Omental fat pad (tissue), 4 donors: Measurements from ENCODE around the gene SETD2. TPM values are rescaled to one million over a fixed set of nuclear protein-coding genes. Genes with fewer than 3 reads are reported as not detected.

Experiments
- ATAC-seq: fragments of 150-250 bp; one replicate; pipeline ENCODE4 v1.9.1; 2016; ENCODE audit warnings: mild to moderate bottlenecking, moderate library complexity; ENCODE audit not compliant: low FRiP score
- DNase-seq: peaks from one replicate; pipeline ENCODE4 v3.0.0-alpha.2; 2019; ENCODE audit warnings: low spot score
- CTCF ChIP-seq, 3 donors: fragments of 450-650 bp; IDR thresholded peaks; one replicate each; pipeline ENCODE4 v1.5.1; 2016 to 2017; ENCODE audit warnings: antibody characterized with exemption in 3 of 3, mild to moderate bottlenecking in 3 of 3, moderate library complexity in 2 of 3
- total RNA-seq, 4 donors: library from RNA; depleted of rRNA; stranded (reverse); fragments of >200 nt; gene quantifications; one replicate each; pipeline ENCODE4 v1.1.0, GENCODE V29; 2016

The SETD2 gene
- total RNA-seq, 4 donors from 2014 or later, result 42.9 to 83.1 (median 52.1) TPM

GRCh38 chr3:47014036-47014435 is 149.9 kb downstream of the SETD2 start:
- TF ChIP-seq CTCF (IDR thresholded peaks at IDR 0.05), result no peak
- no peak for DNase-seq
- ATAC-seq, result no peak

GRCh38 chr3:47013231-47013630 is 150.7 kb downstream of the SETD2 start:
- no peak for ATAC-seq
- DNase-seq, result no peak
- TF ChIP-seq CTCF (IDR thresholded peaks at IDR 0.05), result no peak

GRCh38 chr3:47012342-47013230 is 151.3 kb downstream of the SETD2 start:
- TF ChIP-seq CTCF (IDR thresholded peaks at IDR 0.05), result no peak
- DNase-seq, result no peak
- ATAC-seq, result no peak

- TF ChIP-seq CTCF (IDR thresholded peaks at IDR 0.05), result no peak
- DNase-seq, result no peak
- ATAC-seq, result no peak
Observed at GRCh38 chr3:47011371-47011770, 152.5 kb downstream of the SETD2 start.

- no peak for TF ChIP-seq CTCF (IDR thresholded peaks at IDR 0.05)
- DNase-seq, result no peak
- ATAC-seq, result no peak
Observed at GRCh38 chr3:47010910-47011309, 153.0 kb downstream of the SETD2 start.

GRCh38 chr3:47010111-47010712 is 153.7 kb downstream of the SETD2 start:
- TF ChIP-seq CTCF (IDR thresholded peaks at IDR 0.05), result no peak
- ATAC-seq (no peak), DNase-seq (no peak)
